Measurements from ENCODE around the gene ALDH4A1. TPM values are rescaled to one million over a fixed set of nuclear protein-coding genes. Genes with fewer than 3 reads are reported as not detected.
A peak's percentile ranks its signal among the peaks of the same experiment; 100 is the strongest.

Gene ALDH4A1
- total and polyA plus RNA-seq, 2 of the 4 experiments (the other 2 are of a cell fraction): 8.6 to 21.1 TPM

DNA sequence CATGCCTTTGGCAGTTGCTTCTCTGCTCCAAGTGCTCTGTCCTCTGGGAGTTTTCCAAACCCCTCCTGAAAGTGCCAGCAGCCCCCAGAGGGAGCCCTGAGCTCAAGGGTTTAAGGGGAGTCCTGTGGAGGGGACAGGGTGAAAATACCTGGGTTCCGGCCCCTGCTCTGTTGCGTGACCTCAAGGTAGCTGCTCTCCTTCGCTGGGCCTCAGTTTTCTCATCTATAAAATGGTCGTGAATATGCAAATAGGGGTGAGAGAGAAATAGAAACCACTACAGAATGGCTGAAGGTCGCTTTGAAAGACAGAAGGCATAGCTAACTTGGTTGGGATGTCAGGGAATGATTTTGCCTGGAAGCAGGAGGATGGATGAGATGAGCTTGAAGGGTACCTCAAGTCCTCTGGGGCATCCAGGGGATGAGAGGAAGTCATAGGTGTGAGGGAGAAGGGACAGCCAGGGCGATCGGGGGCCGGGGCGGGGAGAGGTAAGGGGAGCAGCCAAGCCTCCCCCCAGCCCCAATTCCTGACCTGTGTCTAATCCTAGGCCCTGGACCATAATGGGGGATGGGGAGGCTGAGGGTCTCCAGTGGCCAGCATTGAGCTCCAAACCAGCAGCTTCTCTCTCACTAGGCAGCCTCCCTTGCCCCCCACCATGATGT lies 41.7 kb upstream of the ALDH4A1 start:
- no peak overlapping the region for H3K27ac ChIP-seq (ENCODE audit: insufficient read depth, low read length)
- H4K20me1 ChIP-seq (ENCODE audit: insufficient read depth, low read length): peaks cover 8% of the 10 kb centered on the region
- peaks cover 55% of the 10 kb centered on the region for H3K9me1 ChIP-seq (ENCODE audit: insufficient read depth, low read length)
- no CpG with 5 or more reads among the region's 9 CpGs for WGBS, 2 experiments (ENCODE audit: extremely low coverage in 2 of 2, insufficient read length in 1 of 2)
- in situ Hi-C loops (cut with MboI; ENCODE audit: low sequenced_read_pairs) (no loop called here), intact Hi-C loops (cut with micrococcal nuclease) (no loop called here), dilution Hi-C loops (cut with HindIII; ENCODE audit: low sequenced_read_pairs, unreplicated experiment) (no loop called here)
- BruUV-seq (replicated peaks): no TSS peak
- peaks cover 15 to 96% of the 10 kb centered on the region in 2 experiments for H3K79me1 ChIP-seq (ENCODE audit: low read depth in 1 of 2, low read length in 2 of 2)
- H2BK120ac ChIP-seq (ENCODE audit: low read depth, low read length): no peak overlapping the region
- no peak for TF ChIP-seq RAD21 (IDR thresholded peaks at IDR 0.05; ENCODE audit: low read length)
- TF ChIP-seq CHD1 (IDR thresholded peaks at IDR 0.05; ENCODE audit: low read depth, low read length): no peak
- no peak for TF ChIP-seq RCOR1 (IDR thresholded peaks at IDR 0.05; ENCODE audit: insufficient replicate concordance, low read length)
- TF ChIP-seq, protein P1, sequence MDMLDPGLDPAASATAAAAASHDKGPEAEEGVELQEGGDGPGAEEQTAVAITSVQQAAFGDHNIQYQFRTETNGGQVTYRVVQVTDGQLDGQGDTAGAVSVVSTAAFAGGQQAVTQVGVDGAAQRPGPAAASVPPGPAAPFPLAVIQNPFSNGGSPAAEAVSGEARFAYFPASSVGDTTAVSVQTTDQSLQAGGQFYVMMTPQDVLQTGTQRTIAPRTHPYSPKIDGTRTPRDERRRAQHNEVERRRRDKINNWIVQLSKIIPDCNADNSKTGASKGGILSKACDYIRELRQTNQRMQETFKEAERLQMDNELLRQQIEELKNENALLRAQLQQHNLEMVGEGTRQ (IDR thresholded peaks at IDR 0.05; ENCODE audit: low read depth, low read length): no peak
- TF ChIP-seq, protein P2, sequence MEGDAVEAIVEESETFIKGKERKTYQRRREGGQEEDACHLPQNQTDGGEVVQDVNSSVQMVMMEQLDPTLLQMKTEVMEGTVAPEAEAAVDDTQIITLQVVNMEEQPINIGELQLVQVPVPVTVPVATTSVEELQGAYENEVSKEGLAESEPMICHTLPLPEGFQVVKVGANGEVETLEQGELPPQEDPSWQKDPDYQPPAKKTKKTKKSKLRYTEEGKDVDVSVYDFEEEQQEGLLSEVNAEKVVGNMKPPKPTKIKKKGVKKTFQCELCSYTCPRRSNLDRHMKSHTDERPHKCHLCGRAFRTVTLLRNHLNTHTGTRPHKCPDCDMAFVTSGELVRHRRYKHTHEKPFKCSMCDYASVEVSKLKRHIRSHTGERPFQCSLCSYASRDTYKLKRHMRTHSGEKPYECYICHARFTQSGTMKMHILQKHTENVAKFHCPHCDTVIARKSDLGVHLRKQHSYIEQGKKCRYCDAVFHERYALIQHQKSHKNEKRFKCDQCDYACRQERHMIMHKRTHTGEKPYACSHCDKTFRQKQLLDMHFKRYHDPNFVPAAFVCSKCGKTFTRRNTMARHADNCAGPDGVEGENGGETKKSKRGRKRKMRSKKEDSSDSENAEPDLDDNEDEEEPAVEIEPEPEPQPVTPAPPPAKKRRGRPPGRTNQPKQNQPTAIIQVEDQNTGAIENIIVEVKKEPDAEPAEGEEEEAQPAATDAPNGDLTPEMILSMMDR (conservative IDR thresholded peaks at IDR 0.05; ENCODE audit: low read depth, low read length): no peak
- TF ChIP-seq POLR2A (IDR thresholded peaks at IDR 0.05; ENCODE audit: low read depth, low read length): no peak
- TF ChIP-seq FOS (IDR thresholded peaks at IDR 0.05; ENCODE audit: low read depth, low read length): no peak
- no peak for TF ChIP-seq NFE2L2 (IDR thresholded peaks at IDR 0.05; ENCODE audit: low read depth, low read length)
- no peak for TF ChIP-seq BHLHE40 (IDR thresholded peaks at IDR 0.05; ENCODE audit: low read depth, low read length)
- no peak for TF ChIP-seq SMC3 (IDR thresholded peaks at IDR 0.05; ENCODE audit: low read depth, low read length)
- TF ChIP-seq MXI1 (IDR thresholded peaks at IDR 0.05; ENCODE audit: borderline replicate concordance, low read depth, low read length): no peak
- TF ChIP-seq, protein P3, sequence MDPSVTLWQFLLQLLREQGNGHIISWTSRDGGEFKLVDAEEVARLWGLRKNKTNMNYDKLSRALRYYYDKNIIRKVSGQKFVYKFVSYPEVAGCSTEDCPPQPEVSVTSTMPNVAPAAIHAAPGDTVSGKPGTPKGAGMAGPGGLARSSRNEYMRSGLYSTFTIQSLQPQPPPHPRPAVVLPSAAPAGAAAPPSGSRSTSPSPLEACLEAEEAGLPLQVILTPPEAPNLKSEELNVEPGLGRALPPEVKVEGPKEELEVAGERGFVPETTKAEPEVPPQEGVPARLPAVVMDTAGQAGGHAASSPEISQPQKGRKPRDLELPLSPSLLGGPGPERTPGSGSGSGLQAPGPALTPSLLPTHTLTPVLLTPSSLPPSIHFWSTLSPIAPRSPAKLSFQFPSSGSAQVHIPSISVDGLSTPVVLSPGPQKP (IDR thresholded peaks at IDR 0.05; ENCODE audit: borderline replicate concordance, low read depth, low read length): no peak
- no peak for TF ChIP-seq RFX5 (IDR thresholded peaks at IDR 0.05; ENCODE audit: low read depth, low read length)
- no peak for TF ChIP-seq MAZ (IDR thresholded peaks at IDR 0.05; ENCODE audit: borderline replicate concordance, low read depth, low read length)
- no peak for TF ChIP-seq MAFK (IDR thresholded peaks at IDR 0.05; ENCODE audit: low read depth, low read length)
- no peak for TF ChIP-seq CEBPB (IDR thresholded peaks at IDR 0.05; ENCODE audit: low read depth, low read length)
- no peak overlapping the region for H3K18ac ChIP-seq (ENCODE audit: low read depth, low read length)
- peaks cover 57% of the 10 kb centered on the region for H3K4me1 ChIP-seq (ENCODE audit: control insufficient read depth, insufficient read depth, low read length)
- H3K9me3 ChIP-seq (ENCODE audit: control insufficient read depth, insufficient read depth, low read length): no peaks in the 10 kb centered on the region
- H3K4me3 ChIP-seq (ENCODE audit: insufficient read depth, low read depth, low read length): no peak overlapping the region
- no peak overlapping the region for H4K8ac ChIP-seq (ENCODE audit: low read depth in 2 of 2, low read length in 2 of 2)
- H2BK5ac ChIP-seq (ENCODE audit: low read depth, low read length, poor library complexity, severe bottlenecking): no peak overlapping the region
- H4K91ac ChIP-seq (ENCODE audit: insufficient read depth, low read depth, low read length): no peak overlapping the region; the same call in 1 of the 2 replicates
- no peak overlapping the region for H3K56ac ChIP-seq (ENCODE audit: extremely low read depth, insufficient read depth, low read length)
- H3K14ac ChIP-seq (replicated peaks; ENCODE audit: low read depth, low read length): no peak overlapping the region
- H2AK5ac ChIP-seq (ENCODE audit: low read depth, low read length): no peak overlapping the region
- H2BK20ac ChIP-seq (ENCODE audit: low read depth, low read length): no peak overlapping the region
- ChIA-PET POLR2A (ENCODE audit: unreplicated experiment) (no interaction called here), CTCF (no interaction called here)
- H2AFZ ChIP-seq (replicated peaks; ENCODE audit: low read length, poor library complexity): no peak overlapping the region
- no peak overlapping the region for H2AK9ac ChIP-seq (replicated peaks; ENCODE audit: low read depth, low read length, poor library complexity)
- ATAC-seq (ENCODE audit: low read depth): no peak
- 0 out of 2 replicates have a peak, but pooled peaks cover 1% of the 10 kb centered on the region for H3K36me3 ChIP-seq (ENCODE audit: control insufficient read depth, insufficient read depth, low read length)
- DNase-seq: no peak
- peak overlapping the region; percentile 13; the same call in 1 of the 2 replicates for H3K4ac ChIP-seq (ENCODE audit: low read depth, low read length)
- no peaks in the 10 kb centered on the region for H3K27me3 ChIP-seq (ENCODE audit: control insufficient read depth, insufficient read depth, low read length)
- no peak overlapping the region for H3K4me2 ChIP-seq (ENCODE audit: low read depth, low read length)
- no peak overlapping the region for H3K23ac ChIP-seq (ENCODE audit: low read depth, low read length)
- H4K5ac ChIP-seq (ENCODE audit: low read depth, low read length): no peak overlapping the region
- H3K9ac ChIP-seq (ENCODE audit: low read depth, low read length): no peak overlapping the region
- H2BK15ac ChIP-seq (ENCODE audit: low read depth, low read length): no peak overlapping the region
